Airway epithelial cell (primary cell): ENCODE results near the gene VAMP4. TPM values are rescaled to one million over a fixed set of nuclear protein-coding genes. Genes with fewer than 3 reads are reported as not detected.

Source experiments
- total RNA-seq: library from RNA; depleted of rRNA; stranded (reverse); fragments of >200 nt; gene quantifications from 2 replicates; pipeline ENCODE4 v1.2.3, GENCODE V29; 2015

Gene VAMP4, protein sequence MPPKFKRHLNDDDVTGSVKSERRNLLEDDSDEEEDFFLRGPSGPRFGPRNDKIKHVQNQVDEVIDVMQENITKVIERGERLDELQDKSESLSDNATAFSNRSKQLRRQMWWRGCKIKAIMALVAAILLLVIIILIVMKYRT
- 3.2 and 5.7 TPM in 2 replicates for total RNA-seq

DNA sequence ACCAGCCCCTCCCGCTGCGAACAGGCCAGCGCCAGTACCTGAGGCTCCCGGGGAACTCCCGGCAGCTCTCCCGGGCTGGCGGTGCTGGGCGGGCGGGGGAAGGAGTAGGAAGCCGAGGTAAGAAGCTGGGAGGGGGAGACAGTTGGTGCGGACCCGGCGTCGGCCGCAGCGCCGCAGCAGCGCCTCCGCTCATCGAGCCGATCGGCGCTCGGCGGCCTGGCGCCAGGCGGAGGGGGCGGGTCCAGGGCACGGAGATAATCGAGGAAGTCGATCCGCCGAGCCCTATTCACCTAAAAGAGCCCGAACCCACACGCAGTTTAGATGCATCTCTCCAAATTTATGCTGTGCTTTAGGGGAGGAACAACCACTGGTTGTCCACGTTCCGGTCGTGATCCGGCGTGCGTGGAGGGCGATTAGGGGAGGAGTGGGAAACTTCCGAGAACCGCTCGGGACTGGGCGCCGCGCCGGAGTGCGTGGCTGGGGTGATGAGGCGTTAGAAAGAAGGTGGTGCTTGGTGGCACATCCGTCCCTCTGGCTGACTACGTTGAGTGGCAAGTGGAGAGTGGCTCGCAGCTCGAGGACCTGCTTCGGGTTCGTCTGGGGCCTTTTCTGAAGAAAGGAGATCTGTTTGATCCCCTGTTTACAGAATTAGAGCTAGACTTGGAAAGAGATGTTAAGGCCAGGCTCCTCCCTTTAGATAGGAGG is at the start of gene VAMP4:
Gene VAMP4, minus strand, starts transcription at position 194 of the 705 bp plus-strand sequence. CDS start 3,651 bp downstream, outside the sequence.

DNA sequence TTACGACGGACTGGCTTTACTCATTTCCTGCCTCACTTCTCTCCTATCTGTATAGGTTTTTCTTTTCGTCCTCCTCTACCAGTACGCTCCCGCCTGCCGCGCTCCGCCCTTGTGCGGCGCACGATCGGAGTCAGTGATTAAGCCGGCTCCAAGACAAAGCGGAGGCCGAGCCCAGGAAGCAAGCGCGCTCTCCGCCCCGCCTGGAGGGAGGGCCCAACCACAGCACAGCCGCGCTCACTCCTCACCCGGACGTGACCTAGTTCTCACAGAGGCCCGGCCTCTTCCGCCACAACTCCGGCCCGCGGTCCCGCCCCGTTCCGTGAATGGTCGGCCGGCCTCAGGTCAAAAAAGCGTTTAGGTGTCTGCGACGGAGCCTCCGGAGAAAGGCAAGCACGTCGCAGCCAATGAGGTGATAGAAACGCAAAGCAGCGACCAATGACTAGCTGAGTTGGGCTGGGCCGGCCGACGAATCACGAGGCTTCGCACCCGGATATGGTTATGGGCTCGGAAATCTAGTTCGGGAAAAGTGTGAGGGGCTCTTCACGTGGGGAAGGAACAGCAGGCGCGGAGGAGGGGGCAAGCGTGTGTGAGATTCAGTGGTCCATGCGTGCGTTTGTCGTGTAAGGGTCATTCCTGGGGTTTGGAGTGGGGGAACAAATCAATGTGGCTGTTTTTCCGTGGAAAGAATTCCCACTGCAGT is 39.5 kb upstream of the VAMP4 start, which contains the start of gene METTL13:
Gene METTL13, plus strand, starts transcription at position 485 of the 700 bp plus-strand sequence. CDS start 308 bp downstream, outside the sequence.

DNA sequence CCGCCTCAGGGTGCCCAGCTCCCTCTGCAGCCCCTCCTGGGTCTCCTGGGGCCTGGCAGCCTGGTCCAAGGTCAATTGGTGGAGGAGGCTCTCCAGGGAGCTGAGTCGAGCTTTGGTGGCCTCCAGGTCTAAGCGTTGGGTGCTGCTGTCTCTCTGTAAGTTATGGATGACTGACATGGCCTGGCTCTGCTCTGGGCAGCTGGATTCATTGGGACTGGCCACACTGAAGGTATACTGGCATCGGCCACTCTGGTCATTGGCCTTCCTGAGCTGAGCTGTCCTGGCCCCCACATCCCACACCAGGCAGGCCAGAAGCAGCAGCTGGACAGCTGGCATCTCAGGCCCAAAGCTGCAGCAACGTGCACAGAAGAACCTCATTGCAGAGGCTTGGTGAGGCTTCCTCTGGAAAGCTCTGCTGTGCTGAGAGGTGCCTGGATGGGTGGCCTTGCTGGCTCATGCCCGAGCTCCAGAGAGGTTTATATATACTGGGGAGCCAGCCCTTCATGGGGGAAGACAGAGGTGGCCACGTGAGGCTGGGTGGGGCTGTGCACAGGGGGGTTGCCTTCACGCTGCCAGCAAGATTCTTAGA is 89.5 kb downstream of the VAMP4 start, which contains the start of gene MYOC:
Gene MYOC, minus strand, starts transcription at position 455 of the 589 bp plus-strand sequence. Its CDS starts 77 bp downstream, at position 378.

Other genes starting within 250 kb of the VAMP4 start
- not detected in 2 replicates for gene MYOCOS, start 119.8 kb downstream of the VAMP4 start, total RNA-seq
- gene MYOC, start 89.4 kb downstream of the VAMP4 start, total RNA-seq, result not detected in 2 replicates
- 16.7 and 21.0 TPM in 2 replicates for gene METTL13, start 39.6 kb upstream of the VAMP4 start, total RNA-seq
- 2.0 and 2.8 TPM in 2 replicates for gene DNM3, start 99.4 kb upstream of the VAMP4 start, total RNA-seq